ENCODE measurements around the gene ABCA13. TPM values are rescaled to one million over a fixed set of nuclear protein-coding genes. Genes with fewer than 3 reads are reported as not detected.

ABCA13 gene
- total and polyA plus RNA-seq, 2 of the 4 experiments (the other 2 are of a cell fraction) = under 0.01 to 0.07 TPM

GRCh38 chr7:48502021-48502420 lies 330.8 kb downstream of the ABCA13 start:
- DNase-seq (no peak), ATAC-seq (ENCODE audit: low read depth) (no peak)
- dilution Hi-C loops (cut with HindIII; ENCODE audit: low sequenced_read_pairs, unreplicated experiment) = no loop called here
- no peak overlapping the region for H2BK5ac ChIP-seq (ENCODE audit: low read depth, low read length, poor library complexity, severe bottlenecking)
- H2BK15ac ChIP-seq (ENCODE audit: low read depth, low read length) = no peak overlapping the region
- H3K4me3 ChIP-seq (ENCODE audit: insufficient read depth, low read depth, low read length) = no peak overlapping the region
- H2AK5ac ChIP-seq (ENCODE audit: low read depth, low read length) = no peak overlapping the region
- no peaks in the 10 kb centered on the region for H3K4me1 ChIP-seq (ENCODE audit: control insufficient read depth, insufficient read depth, low read length)
- H3K27ac ChIP-seq (ENCODE audit: insufficient read depth, low read length) = no peak overlapping the region
- H3K18ac ChIP-seq (ENCODE audit: low read depth, low read length) = no peak overlapping the region
- H2AFZ ChIP-seq (replicated peaks; ENCODE audit: low read length, poor library complexity) = no peak overlapping the region
- H2BK20ac ChIP-seq (ENCODE audit: low read depth, low read length) = no peak overlapping the region
- no peak overlapping the region for H4K91ac ChIP-seq (ENCODE audit: insufficient read depth, low read depth, low read length)
- no peak overlapping the region for H3K4ac ChIP-seq (ENCODE audit: low read depth, low read length)
- no peak overlapping the region for H3K4me2 ChIP-seq (ENCODE audit: low read depth, low read length)
- no CpG with 5 or more reads among the region's 4 CpGs for WGBS, 2 experiments (ENCODE audit: extremely low coverage in 2 of 2, insufficient read length in 1 of 2)
- in situ Hi-C loops (cut with MboI; ENCODE audit: low sequenced_read_pairs) = no loop called here
- no peak overlapping the region for H3K9ac ChIP-seq (ENCODE audit: low read depth, low read length)
- H3K36me3 ChIP-seq (ENCODE audit: control insufficient read depth, insufficient read depth, low read length) = no peaks in the 10 kb centered on the region
- H4K20me1 ChIP-seq (ENCODE audit: insufficient read depth, low read length) = no peaks in the 10 kb centered on the region
- H4K8ac ChIP-seq (ENCODE audit: low read depth in 2 of 2, low read length in 2 of 2) = no peak overlapping the region
- no peaks in the 10 kb centered on the region; the same call in 1 of the 2 replicates for H3K27me3 ChIP-seq (ENCODE audit: control insufficient read depth, insufficient read depth, low read length)
- no peak overlapping the region for H3K23ac ChIP-seq (ENCODE audit: low read depth, low read length)
- BruUV-seq (replicated peaks) = no TSS peak
- intact Hi-C loops (cut with micrococcal nuclease) = no loop called here
- no peak overlapping the region for H4K5ac ChIP-seq (ENCODE audit: low read depth, low read length)
- no peak overlapping the region for H2AK9ac ChIP-seq (replicated peaks; ENCODE audit: low read depth, low read length, poor library complexity)
- H3K9me1 ChIP-seq (ENCODE audit: insufficient read depth, low read length) = 0 out of 2 replicates have a peak, but pooled peaks cover 2% of the 10 kb centered on the region
- no peak overlapping the region for H3K14ac ChIP-seq (replicated peaks; ENCODE audit: low read depth, low read length)
- no peak overlapping the region for H2BK120ac ChIP-seq (ENCODE audit: low read depth, low read length)
- CTCF ChIA-PET = no interaction called here
- TF ChIP-seq NFE2L2 (IDR thresholded peaks at IDR 0.05; ENCODE audit: low read depth, low read length) = no peak
- no peak for TF ChIP-seq USF2 (IDR thresholded peaks at IDR 0.05; ENCODE audit: low read depth, low read length)
- TF ChIP-seq ELK1 (IDR thresholded peaks at IDR 0.05; ENCODE audit: borderline replicate concordance, low read depth, low read length) = no peak
- no peak for TF ChIP-seq FOS (IDR thresholded peaks at IDR 0.05; ENCODE audit: low read depth, low read length)
- TF ChIP-seq POLR2A (IDR thresholded peaks at IDR 0.05; ENCODE audit: low read depth, low read length) = no peak
- TF ChIP-seq SMC3 (IDR thresholded peaks at IDR 0.05; ENCODE audit: low read depth, low read length) = no peak
- TF ChIP-seq RAD21 (IDR thresholded peaks at IDR 0.05; ENCODE audit: low read length) = no peak
- TF ChIP-seq CTCF (conservative IDR thresholded peaks at IDR 0.05; ENCODE audit: low read depth, low read length) = no peak
- no peak for TF ChIP-seq MAFK (IDR thresholded peaks at IDR 0.05; ENCODE audit: low read depth, low read length)
- TF ChIP-seq MAZ (IDR thresholded peaks at IDR 0.05; ENCODE audit: borderline replicate concordance, low read depth, low read length) = no peak
- no peak for TF ChIP-seq RFX5 (IDR thresholded peaks at IDR 0.05; ENCODE audit: low read depth, low read length)
- no peak for TF ChIP-seq RCOR1 (IDR thresholded peaks at IDR 0.05; ENCODE audit: insufficient replicate concordance, low read length)
- H3K79me1 ChIP-seq (ENCODE audit: low read depth in 1 of 2, low read length in 2 of 2) = no peaks in the 10 kb centered on the region
- POLR2A ChIA-PET (ENCODE audit: unreplicated experiment) = no interaction called here
- H3K9me3 ChIP-seq (ENCODE audit: control insufficient read depth, insufficient read depth, low read length) = no peaks in the 10 kb centered on the region
- no peak overlapping the region for H3K56ac ChIP-seq (ENCODE audit: extremely low read depth, insufficient read depth, low read length)
